SK-N-SH (cell line): ENCODE measurements around the gene IL21R. TPM values are rescaled to one million over a fixed set of nuclear protein-coding genes. Genes with fewer than 3 reads are reported as not detected.

Source experiments
- CTCF ChIA-PET: fragments of 300-600, 350-600 bp; formaldehyde crosslinking; extraction: SDS; loops from one replicate; lab custom pipeline; 2021; lab: Yijun Ruan, JAX
- POLR2A ChIA-PET: fragments of 350-600 bp; sonication (Branson Sonifier 250); formaldehyde crosslinking; extraction: SDS; loops from one replicate; lab custom pipeline; 2020; ENCODE audit warnings: antibody characterized with exemption, inconsistent platforms; lab: Yijun Ruan, JAX
- DNase-seq: peaks from one replicate; pipeline ENCODE4 v3.0.0; 2012
- H2AFZ ChIP-seq: fragments of 200-600 bp; sonication (generic); 2 replicates; pipeline ENCODE4 v1.8.1; 2016; ENCODE audit warnings: antibody characterized with exemption, mild to moderate bottlenecking, low read depth
- H3F3A ChIP-seq: fragments of 200-600 bp; sonication (generic); replicated peaks from 2 replicates; pipeline ENCODE3; 2016; ENCODE audit warnings: antibody characterized with exemption, mild to moderate bottlenecking; ENCODE audit not compliant: insufficient read depth
- H3K27ac ChIP-seq, 2 experiments: fragments of 200-500 bp in 1 of 2; fragments of 200-600 bp in 1 of 2; sonication (Bioruptor generic) in 1 of 2; sonication (generic), shearing (Covaris generic) in 1 of 2; 2 replicates each; pipeline versions ENCODE4 v1.5.1 to v1.6.1; 2014 to 2016; ENCODE audit warnings: low read depth in 2 of 2, inconsistent platforms in 1 of 2, low read length in 1 of 2, mild to moderate bottlenecking in 1 of 2, mixed read lengths in 1 of 2
- H3K27me3 ChIP-seq: fragments of 200-600 bp; sonication (generic), shearing (Covaris generic); 2 replicates; pipeline ENCODE4 v1.6.1; 2016; ENCODE audit warnings: mixed run types; ENCODE audit not compliant: insufficient read depth
- H3K36me3 ChIP-seq, 2 experiments: fragments of 200-500 bp in 1 of 2; fragments of 200-600 bp in 1 of 2; sonication (Bioruptor generic) in 1 of 2; sonication (generic) in 1 of 2; replicated peaks in 1 of 2; 2 replicates each; pipeline versions ENCODE3 to v1.5.1; 2014 to 2016; ENCODE audit warnings: low read length in 1 of 2, mild to moderate bottlenecking in 1 of 2; ENCODE audit not compliant: insufficient read depth in 2 of 2, control insufficient read depth in 1 of 2
- H3K4me1 ChIP-seq, 2 experiments: fragments of 200-500 bp in 1 of 2; fragments of 200-600 bp in 1 of 2; sonication (Bioruptor generic) in 1 of 2; sonication (generic), shearing (Covaris generic) in 1 of 2; 2 replicates each; pipeline versions ENCODE4 v1.5.1 to v1.6.1; 2014 to 2016; ENCODE audit warnings: low read depth in 1 of 2, low read length in 1 of 2, mixed run types in 1 of 2; ENCODE audit not compliant: insufficient read depth in 2 of 2, control insufficient read depth in 1 of 2
- H3K4me2 ChIP-seq: fragments of 200-600 bp; sonication (generic), shearing (Covaris generic); 2 replicates; pipeline ENCODE4 v1.6.1; 2017; ENCODE audit warnings: mixed run types
- H3K4me3 ChIP-seq, 2 experiments: fragments of 200-500 bp in 1 of 2; fragments of 200-600 bp in 1 of 2; sonication (Bioruptor generic) in 1 of 2; sonication (generic), shearing (Covaris generic) in 1 of 2; 2 replicates each; pipeline versions ENCODE4 v1.5.1 to v1.8.1; 2014 to 2016; ENCODE audit warnings: low read depth in 2 of 2, inconsistent platforms in 1 of 2, low read length in 1 of 2, mild to moderate bottlenecking in 1 of 2, mixed read lengths in 1 of 2, moderate library complexity in 1 of 2
- H3K79me2 ChIP-seq: fragments of 200-600 bp; sonication (generic); 2 replicates; pipeline ENCODE4 v1.8.1; 2017; ENCODE audit warnings: mild to moderate bottlenecking; ENCODE audit not compliant: insufficient read depth
- H3K9ac ChIP-seq: fragments of 200-600 bp; sonication (generic); 2 replicates; pipeline ENCODE4 v1.6.1; 2017; ENCODE audit warnings: mixed run types
- H3K9me2 ChIP-seq: fragments of 200-600 bp; sonication (generic); 2 replicates; pipeline ENCODE4 v1.6.1; 2017; ENCODE audit warnings: mixed run types
- H3K9me3 ChIP-seq: fragments of 200-600 bp; sonication (generic); 2 replicates; pipeline ENCODE4 v1.6.1; 2017; ENCODE audit warnings: mixed run types, mild to moderate bottlenecking, moderate library complexity
- H4K20me1 ChIP-seq: fragments of 200-600 bp; sonication (generic); 2 replicates; pipeline ENCODE4 v1.6.1; 2017; ENCODE audit warnings: mild to moderate bottlenecking, mixed run types; ENCODE audit not compliant: insufficient read depth
- CHD2 ChIP-seq: fragments of 150-350 bp; IDR thresholded peaks from 2 replicates; pipeline ENCODE4 v1.6.1; 2018; ENCODE audit warnings: low read length; ENCODE audit not compliant: partially characterized antibody
- EP300 ChIP-seq, 2 experiments: IDR thresholded peaks; 2 replicates each; pipeline versions ENCODE4 v1.4.0 to v1.6.1; 2012; ENCODE audit warnings: borderline replicate concordance in 1 of 2, low read depth in 1 of 2, low read length in 1 of 2
- EZH2phosphoT487 ChIP-seq: fragments of 200-600 bp; sonication (generic); IDR thresholded peaks from 2 replicates; pipeline ENCODE4 v1.6.1; 2017; ENCODE audit warnings: low read depth, mixed run types, mild to moderate bottlenecking, antibody characterized with exemption, moderate library complexity, borderline replicate concordance
- FOXJ3 ChIP-seq: sonication (generic); formaldehyde crosslinking; IDR thresholded peaks from 2 replicates; pipeline ENCODE4 v1.5.1; 2020; ENCODE audit warnings: mild to moderate bottlenecking, missing genetic modification reagents
- IRF3 ChIP-seq: fragments of 150-350 bp; IDR thresholded peaks from 2 replicates; pipeline ENCODE4 v1.6.1; 2016; ENCODE audit warnings: mild to moderate bottlenecking, low read depth, low read length
- JUND ChIP-seq: IDR thresholded peaks from 2 replicates; pipeline ENCODE4 v1.4.0; 2012
- MAX ChIP-seq: IDR thresholded peaks from 2 replicates; pipeline ENCODE4 v1.4.0; 2012; ENCODE audit warnings: low read depth
- MXI1 ChIP-seq: IDR thresholded peaks from 2 replicates; pipeline ENCODE4 v1.6.1; 2012; ENCODE audit warnings: mild to moderate bottlenecking, low read depth, low read length, improper control_type of control experiment
- NFIC ChIP-seq: IDR thresholded peaks from 2 replicates; pipeline ENCODE4 v1.4.0; 2012; ENCODE audit warnings: borderline replicate concordance
- NRF1 ChIP-seq: IDR thresholded peaks from 2 replicates; pipeline ENCODE4 v1.6.1; 2012; ENCODE audit warnings: low read depth, mild to moderate bottlenecking, low read length
- PBX3 ChIP-seq: IDR thresholded peaks from 2 replicates; pipeline ENCODE4; 2012
- RAD21 ChIP-seq: IDR thresholded peaks from 2 replicates; pipeline ENCODE4 v1.6.1; 2012; ENCODE audit warnings: mild to moderate bottlenecking, low read length
- RCOR1 ChIP-seq: fragments of 150-350 bp; IDR thresholded peaks from 2 replicates; pipeline ENCODE4 v1.6.1; 2017; ENCODE audit warnings: antibody characterized with exemption, low read length
- RFX5 ChIP-seq: IDR thresholded peaks from 2 replicates; pipeline ENCODE4 v1.6.1; 2012; ENCODE audit warnings: mild to moderate bottlenecking, improper control_type of control experiment, low read length
- SIN3A ChIP-seq: IDR thresholded peaks from 2 replicates; pipeline ENCODE4 v1.6.1; 2012; ENCODE audit warnings: low read depth, mild to moderate bottlenecking, low read length, moderate library complexity, borderline replicate concordance
- TAF1 ChIP-seq: IDR thresholded peaks from 2 replicates; pipeline ENCODE4 v1.6.1; 2012; ENCODE audit warnings: low read depth, mild to moderate bottlenecking, low read length, moderate library complexity, borderline replicate concordance
- TEAD4 ChIP-seq: IDR thresholded peaks from 2 replicates; pipeline ENCODE4 v1.4.0; 2012; ENCODE audit warnings: mild to moderate bottlenecking, borderline replicate concordance; ENCODE audit not compliant: insufficient read depth
- USF1 ChIP-seq: IDR thresholded peaks from 2 replicates; pipeline ENCODE4 v1.4.0; 2012; ENCODE audit warnings: low read depth, borderline replicate concordance
- YY1 ChIP-seq: IDR thresholded peaks from 2 replicates; pipeline ENCODE4 v1.4.0; 2012; ENCODE audit warnings: low read depth, mild to moderate bottlenecking
- ZBTB33 ChIP-seq: IDR thresholded peaks from 2 replicates; pipeline ENCODE4 v1.4.0; 2012; ENCODE audit warnings: low read depth, borderline replicate concordance
- WGBS: methylation state at CpG from one replicate; pipeline ENCODE4 v1.1.6; 2017; ENCODE audit warnings: low lambda C conversion rate; 5-methylcytosine and 5-hydroxymethylcytosine counted together
- polyA plus RNA-seq, 3 experiments: library from polyadenylated mRNA; depleted of rRNA; stranded (reverse); fragments of >200 nt; gene quantifications; 2 replicates each; pipeline ENCODE4 v1.2.3, GENCODE V29; 2012

IL21R gene
- polyA plus RNA-seq, 1 of the 3 experiments (the other 2 are of a cell fraction), result 0.13 TPM

GRCh38 chr16:27462200-27462845, 60.3 kb downstream of the IL21R start:
- no peaks in the 10 kb centered on the region for H4K20me1 ChIP-seq
- H3K27me3 ChIP-seq, result no peaks in the 10 kb centered on the region
- 91% methylated on average over 7 of the region's 18 CpGs for WGBS
- DNase-seq, result no peak
- H2AFZ ChIP-seq, result no peak overlapping the region
- CTCF ChIA-PET, result interaction anchor here (0.9 to 1.0 kb wide), 3 partner anchors 227 to 283 kb away, joined by 3 read pairs; no protein-coding TSS in a partner anchor
- POLR2A ChIA-PET, result interaction anchor here (0.5 kb wide), 1 partner anchor 37 kb away, joined by 3 read pairs; no protein-coding TSS in a partner anchor
- no peak overlapping the region for H3K9ac ChIP-seq
- no peak overlapping the region; a peak in 1 of 4 replicates for H3K27ac ChIP-seq
- no peaks in the 10 kb centered on the region for H3K9me2 ChIP-seq
- H3K4me1 ChIP-seq, result no peaks in the 10 kb centered on the region
- H3K79me2 ChIP-seq, result no peaks in the 10 kb centered on the region
- H3K4me3 ChIP-seq, result no peak overlapping the region
- peaks cover 28 to 78% of the 10 kb centered on the region in 2 experiments for H3K36me3 ChIP-seq
- peaks cover 2% of the 10 kb centered on the region for H3F3A ChIP-seq
- no peaks in the 10 kb centered on the region for H3K9me3 ChIP-seq
- H3K4me2 ChIP-seq, result no peak overlapping the region
- TF ChIP-seq CHD2 (no peak), RAD21 (no peak), YY1 (no peak), IRF3 (no peak), USF1 (no peak), ZBTB33 (no peak), JUND (no peak), NFIC (no peak), RFX5 (no peak), MXI1 (no peak), NRF1 (no peak), EZH2phosphoT487 (no peak), FOXJ3 (CRISPR knock-in tag) (no peak), TAF1 (no peak), RCOR1 (no peak), EP300 (IDR thresholded peaks at IDR 0.05; ENCODE audit: borderline replicate concordance in 1 of 2, low read depth in 1 of 2, low read length in 1 of 2) (no peak), TEAD4 (no peak), MAX (no peak), SIN3A (no peak), PBX3 (no peak)
